ENCODE results near the gene BEST2.
A peak's percentile ranks its signal among the peaks of the same experiment; 100 is the strongest.
"Not testable (repeated sequence)": the region's sequence is repeated elsewhere in the genome, so short reads cannot be mapped to it uniquely, and the experiment has no call there.

Gene BEST2

DNA sequence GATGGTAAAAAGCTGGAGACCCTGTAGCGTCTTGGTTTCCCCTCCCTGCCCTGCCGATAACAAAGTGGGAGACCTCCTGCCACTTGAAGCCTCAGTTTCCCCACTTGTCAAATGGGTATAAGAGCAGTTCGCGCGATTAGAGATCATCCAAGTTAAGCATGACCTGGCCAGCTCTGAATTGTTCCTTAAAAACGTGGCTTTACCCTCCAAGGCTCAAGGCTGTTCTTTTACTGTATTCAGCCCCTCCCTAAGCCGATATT lies 28.3 kb upstream of the BEST2 start:
- TF ChIP-seq, protein P1, sequence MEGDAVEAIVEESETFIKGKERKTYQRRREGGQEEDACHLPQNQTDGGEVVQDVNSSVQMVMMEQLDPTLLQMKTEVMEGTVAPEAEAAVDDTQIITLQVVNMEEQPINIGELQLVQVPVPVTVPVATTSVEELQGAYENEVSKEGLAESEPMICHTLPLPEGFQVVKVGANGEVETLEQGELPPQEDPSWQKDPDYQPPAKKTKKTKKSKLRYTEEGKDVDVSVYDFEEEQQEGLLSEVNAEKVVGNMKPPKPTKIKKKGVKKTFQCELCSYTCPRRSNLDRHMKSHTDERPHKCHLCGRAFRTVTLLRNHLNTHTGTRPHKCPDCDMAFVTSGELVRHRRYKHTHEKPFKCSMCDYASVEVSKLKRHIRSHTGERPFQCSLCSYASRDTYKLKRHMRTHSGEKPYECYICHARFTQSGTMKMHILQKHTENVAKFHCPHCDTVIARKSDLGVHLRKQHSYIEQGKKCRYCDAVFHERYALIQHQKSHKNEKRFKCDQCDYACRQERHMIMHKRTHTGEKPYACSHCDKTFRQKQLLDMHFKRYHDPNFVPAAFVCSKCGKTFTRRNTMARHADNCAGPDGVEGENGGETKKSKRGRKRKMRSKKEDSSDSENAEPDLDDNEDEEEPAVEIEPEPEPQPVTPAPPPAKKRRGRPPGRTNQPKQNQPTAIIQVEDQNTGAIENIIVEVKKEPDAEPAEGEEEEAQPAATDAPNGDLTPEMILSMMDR (IDR thresholded peaks at IDR 0.05; ENCODE audit: control insufficient read depth, extremely low read depth, insufficient read depth): no peak
- peak overlapping the region; percentile 79 for H3K4me3 ChIP-seq (ENCODE audit: low read depth, low read length)
- DNase-seq (ENCODE audit: low read depth): no peak

DNA sequence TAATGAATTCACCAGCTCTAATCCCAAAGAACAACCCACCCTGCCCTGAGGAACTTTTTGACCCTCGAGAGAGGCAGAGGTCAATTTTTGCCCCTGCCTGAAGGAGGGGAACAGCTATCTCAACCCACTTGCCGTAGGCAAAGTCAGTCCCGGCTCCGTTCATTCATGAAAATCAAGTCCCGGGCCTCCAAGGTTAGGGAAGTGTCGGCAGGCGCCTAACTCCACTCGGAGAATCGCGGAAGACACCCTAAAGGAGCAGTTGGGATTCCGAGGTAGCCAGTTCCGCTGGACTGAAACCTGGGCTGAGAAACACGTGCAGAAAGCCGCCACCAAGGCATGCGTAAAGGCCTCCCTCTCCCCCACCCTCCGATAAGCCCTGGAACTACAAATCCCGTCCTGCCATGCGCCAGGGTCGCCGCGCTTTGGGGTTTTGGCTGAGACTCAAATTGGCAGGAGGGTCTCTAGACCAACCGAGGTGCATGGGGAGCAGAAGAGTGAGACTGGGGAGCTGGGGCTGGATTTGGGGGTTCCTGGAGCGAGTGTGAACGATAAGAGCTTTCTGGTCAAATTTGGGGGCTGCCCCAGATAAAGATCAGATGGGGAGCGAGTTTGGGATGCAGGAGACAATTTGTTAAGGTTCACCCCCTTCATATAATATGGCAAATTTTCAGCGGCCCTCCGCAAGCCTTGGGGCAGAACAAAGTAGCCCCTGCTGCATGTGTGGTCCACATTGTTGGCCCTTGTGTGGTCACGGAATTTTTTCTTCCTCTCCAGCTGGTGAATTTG lies 27.8 kb upstream of the BEST2 start, which contains the start of gene TNPO2:
TSS of gene TNPO2 (minus strand) at position 292 of the 786 bp plus-strand sequence. CDS start 2,955 bp downstream, outside the sequence.
- peak; percentile 32 for DNase-seq (ENCODE audit: low read depth)
- H3K4me3 ChIP-seq (ENCODE audit: low read depth, low read length): peak within 1 kb of the TSS; percentile 79
- TF ChIP-seq, protein P1 (IDR thresholded peaks at IDR 0.05; ENCODE audit: control insufficient read depth, extremely low read depth, insufficient read depth): no peak

DNA sequence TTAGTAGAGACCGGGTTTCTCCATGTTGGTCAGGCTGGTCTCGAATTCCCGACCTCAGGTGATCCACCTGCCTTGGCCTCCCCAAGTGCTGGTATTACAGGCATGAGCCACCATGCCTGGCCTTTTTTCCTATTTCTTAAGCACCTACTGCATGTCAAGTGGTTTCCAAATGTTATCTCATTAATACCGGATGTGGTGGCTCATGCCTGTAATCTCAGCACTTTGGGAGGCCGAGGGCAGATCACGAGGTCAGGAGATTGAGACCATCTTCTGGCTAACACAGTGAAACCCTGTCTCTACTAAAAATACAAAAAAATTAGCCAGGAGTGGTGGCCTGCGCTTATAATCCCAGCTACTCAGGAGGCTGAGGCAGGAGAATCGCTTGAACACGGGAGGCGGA lies 26.0 kb upstream of the BEST2 start:
- H3K4me3 ChIP-seq (ENCODE audit: low read depth, low read length); DNase-seq (ENCODE audit: low read depth): not testable (repeated sequence)

DNA sequence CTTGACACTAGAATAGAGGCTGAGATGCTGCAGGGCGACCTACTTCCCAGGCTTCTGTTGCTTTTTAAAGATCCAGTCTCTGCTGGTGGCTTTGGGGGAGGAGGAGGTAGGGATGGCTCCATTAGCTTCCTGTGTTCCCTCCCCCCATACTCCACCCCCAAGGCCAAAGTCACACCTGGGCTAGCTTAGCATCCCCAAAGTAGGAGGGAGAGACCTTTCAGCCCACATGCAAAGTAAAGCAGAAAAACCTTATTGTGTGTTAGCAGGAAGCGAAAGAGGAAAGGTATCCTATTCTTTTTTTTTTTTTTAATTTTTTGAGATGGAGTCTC lies 24.6 kb upstream of the BEST2 start:
- H3K4me3 ChIP-seq (ENCODE audit: low read depth, low read length): no peak overlapping the region
- TF ChIP-seq, protein P1 (IDR thresholded peaks at IDR 0.05; ENCODE audit: control insufficient read depth, extremely low read depth, insufficient read depth): no peak
- no peak for DNase-seq (ENCODE audit: low read depth)

DNA sequence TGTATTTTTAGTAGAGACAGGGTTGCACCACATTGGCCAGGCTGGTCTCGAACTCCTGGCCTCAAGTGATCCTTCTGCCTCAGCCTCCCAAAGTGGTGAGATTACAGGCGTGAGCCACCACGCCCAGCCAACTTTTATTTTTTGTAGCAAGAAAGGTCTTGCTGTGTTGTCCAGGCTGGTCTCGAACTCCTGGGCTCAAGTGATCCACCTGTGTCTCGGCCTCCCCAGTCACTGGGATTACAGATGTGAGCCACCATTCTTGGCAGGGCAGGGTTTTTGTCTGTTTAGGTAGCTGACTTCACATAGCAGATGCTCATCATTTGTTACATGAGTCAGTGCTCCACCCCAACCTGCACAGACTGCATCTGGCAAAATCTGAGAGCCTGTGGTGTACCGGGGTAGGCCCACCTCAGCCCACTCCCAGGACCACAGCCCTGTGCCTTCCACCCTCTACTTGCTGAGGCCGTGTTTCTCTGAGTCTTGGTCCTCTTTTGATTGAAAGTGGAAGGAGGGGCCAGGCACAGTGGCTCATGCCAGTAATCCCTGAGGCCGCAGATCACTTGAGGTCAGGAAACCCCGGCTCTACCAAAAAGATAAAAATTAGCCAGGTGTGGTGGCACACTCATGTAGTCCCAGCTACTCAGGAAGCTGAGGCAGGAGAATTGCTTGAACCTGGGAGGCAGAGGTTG lies 23.7 kb upstream of the BEST2 start:
- DNase-seq (ENCODE audit: low read depth): no peak
- no peak overlapping the region for H3K4me3 ChIP-seq (ENCODE audit: low read depth, low read length)
- TF ChIP-seq, protein P1 (IDR thresholded peaks at IDR 0.05; ENCODE audit: control insufficient read depth, extremely low read depth, insufficient read depth): no peak

DNA sequence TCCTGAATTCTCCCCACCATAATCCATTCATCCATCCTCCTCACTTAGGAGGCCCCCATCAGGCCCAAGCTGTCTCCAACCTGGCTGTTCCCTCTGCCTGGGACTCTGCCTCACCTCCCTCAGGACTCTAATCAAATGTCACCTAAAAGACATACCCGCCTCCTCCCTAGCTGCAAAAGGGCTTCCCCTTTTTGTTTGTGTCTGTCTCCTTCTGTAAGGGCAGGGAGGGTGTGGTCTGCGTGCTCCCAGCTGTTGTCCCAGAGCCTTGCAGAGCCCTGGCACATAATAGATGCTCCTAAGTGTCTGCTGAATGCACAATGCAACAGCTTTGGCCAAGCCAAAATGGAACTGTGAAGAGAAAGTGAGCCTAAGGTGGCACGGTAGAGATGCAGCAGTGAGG lies 21.5 kb upstream of the BEST2 start:
- TF ChIP-seq, protein P1 (IDR thresholded peaks at IDR 0.05; ENCODE audit: control insufficient read depth, extremely low read depth, insufficient read depth): no peak
- no peak overlapping the region for H3K4me3 ChIP-seq (ENCODE audit: low read depth, low read length)
- no peak for DNase-seq (ENCODE audit: low read depth)

DNA sequence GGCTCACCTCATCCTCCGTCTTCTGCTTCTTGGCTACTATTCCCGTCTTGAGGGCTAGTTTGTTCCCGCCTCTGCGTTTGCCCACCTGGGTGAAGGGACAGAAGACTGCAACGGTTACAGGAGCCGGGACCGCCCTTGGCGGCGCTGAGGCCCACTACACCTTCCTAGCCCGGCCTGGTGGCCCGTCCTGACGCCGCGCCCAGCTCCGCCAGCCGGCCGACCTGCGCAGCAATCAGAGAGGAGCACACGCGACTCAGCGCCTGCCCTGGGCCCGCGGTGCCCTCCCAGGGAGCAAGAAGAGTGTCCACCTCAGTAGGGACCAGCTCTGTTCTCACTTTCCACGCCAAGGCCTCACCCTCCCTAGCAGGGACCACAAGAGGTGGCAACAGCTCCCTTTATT lies 20.3 kb upstream of the BEST2 start:
- no peak overlapping the region for H3K4me3 ChIP-seq (ENCODE audit: low read depth, low read length)
- TF ChIP-seq, protein P1 (IDR thresholded peaks at IDR 0.05; ENCODE audit: control insufficient read depth, extremely low read depth, insufficient read depth): no peak
- DNase-seq (ENCODE audit: low read depth): no peak

Measured in LNCaP clone FGC (cell line).